ENCODE measurements around the gene SIDT2.

SIDT2 gene

DNA sequence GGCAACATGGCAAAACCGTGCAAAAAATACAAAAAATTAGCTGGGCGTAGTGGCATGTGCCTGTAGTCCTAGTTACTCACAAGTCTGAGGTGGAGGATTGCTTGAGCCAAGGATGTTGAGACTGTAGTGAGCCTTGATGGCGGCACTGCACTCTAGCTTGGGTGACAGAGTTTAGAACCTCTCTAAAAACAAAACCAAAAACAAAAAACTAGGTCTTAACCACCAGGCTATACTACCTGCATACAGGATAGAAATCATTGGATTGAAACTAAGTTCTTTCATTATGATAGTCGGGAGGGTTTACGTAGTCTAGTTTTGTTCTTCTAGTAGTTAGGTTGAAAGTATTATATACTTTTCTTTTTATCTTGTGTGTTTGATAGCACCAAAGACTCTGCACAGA, 59.7 kb downstream of the SIDT2 start:
- TF ChIP-seq, protein P1, sequence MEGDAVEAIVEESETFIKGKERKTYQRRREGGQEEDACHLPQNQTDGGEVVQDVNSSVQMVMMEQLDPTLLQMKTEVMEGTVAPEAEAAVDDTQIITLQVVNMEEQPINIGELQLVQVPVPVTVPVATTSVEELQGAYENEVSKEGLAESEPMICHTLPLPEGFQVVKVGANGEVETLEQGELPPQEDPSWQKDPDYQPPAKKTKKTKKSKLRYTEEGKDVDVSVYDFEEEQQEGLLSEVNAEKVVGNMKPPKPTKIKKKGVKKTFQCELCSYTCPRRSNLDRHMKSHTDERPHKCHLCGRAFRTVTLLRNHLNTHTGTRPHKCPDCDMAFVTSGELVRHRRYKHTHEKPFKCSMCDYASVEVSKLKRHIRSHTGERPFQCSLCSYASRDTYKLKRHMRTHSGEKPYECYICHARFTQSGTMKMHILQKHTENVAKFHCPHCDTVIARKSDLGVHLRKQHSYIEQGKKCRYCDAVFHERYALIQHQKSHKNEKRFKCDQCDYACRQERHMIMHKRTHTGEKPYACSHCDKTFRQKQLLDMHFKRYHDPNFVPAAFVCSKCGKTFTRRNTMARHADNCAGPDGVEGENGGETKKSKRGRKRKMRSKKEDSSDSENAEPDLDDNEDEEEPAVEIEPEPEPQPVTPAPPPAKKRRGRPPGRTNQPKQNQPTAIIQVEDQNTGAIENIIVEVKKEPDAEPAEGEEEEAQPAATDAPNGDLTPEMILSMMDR (IDR thresholded peaks at IDR 0.05; ENCODE audit: low read depth, low read length, missing control alignments): no peak
- no peak for DNase-seq (ENCODE audit: low read depth)
- H3K4me3 ChIP-seq (ENCODE audit: low read depth, low read length): no peak overlapping the region

DNA sequence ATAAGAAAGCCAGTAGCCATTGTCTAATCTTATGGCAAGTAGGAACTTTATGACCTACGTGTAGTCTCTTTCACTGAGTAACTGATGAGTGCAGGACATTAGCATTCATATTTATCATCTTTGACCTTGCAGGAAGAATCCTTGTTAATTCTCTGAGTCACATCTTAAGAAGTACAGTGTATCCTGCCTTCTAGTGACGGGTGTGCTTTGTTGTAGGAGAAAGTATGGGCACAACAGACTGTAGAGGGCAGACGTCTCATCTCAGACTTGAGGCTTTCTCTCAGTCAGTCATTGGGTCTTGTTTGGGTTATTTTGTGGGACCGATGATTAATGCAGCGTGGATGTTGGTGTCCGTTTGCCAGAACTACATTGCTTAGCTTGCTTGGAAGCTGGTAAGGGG, 60.8 kb downstream of the SIDT2 start:
- no peak for DNase-seq (ENCODE audit: low read depth)
- no peak overlapping the region for H3K4me3 ChIP-seq (ENCODE audit: low read depth, low read length)
- TF ChIP-seq, protein P1 (IDR thresholded peaks at IDR 0.05; ENCODE audit: low read depth, low read length, missing control alignments): no peak
